ENCODE data around the gene PPP2R2D.
"Not testable (repeated sequence)": the region's sequence is repeated elsewhere in the genome, so short reads cannot be mapped to it uniquely, and the experiment has no call there.

Gene PPP2R2D

DNA sequence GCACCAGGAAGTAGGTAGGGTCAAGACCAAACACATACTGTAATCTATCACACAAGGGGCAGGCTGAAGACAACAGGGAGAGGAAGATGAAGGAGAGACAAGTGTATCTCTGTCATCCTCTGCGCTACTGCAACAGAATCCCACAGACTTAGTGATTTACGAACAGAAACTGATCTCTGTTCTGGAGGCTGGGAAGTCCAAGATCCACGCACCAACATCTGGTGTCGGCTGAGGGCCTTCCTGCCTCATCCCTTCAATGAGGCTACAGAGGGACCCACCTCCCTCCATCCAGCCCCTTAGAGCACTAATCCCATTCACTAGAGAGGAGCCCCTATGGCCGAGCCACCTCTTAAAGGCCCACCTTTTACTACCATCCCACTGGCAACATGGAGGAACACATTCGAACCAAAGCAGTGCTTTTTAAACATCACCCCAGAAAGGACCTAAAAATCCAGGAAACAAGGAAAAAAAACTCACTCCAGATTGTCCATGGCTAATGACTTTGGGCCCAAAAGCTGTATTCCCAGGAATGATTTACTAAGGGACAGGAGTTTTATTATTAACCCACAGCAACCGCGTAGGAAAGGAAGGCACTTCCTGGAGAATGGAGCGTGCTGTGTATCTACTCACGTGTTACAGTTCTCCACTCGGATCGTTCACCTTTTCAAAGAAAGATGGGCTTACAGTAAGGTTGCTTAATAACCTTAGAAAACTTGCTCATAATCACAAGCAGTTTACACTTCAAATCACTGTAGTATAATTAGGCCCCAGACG is 76.7 kb downstream of the PPP2R2D start:
- DNase-seq (ENCODE audit: low read depth), result no peak

DNA sequence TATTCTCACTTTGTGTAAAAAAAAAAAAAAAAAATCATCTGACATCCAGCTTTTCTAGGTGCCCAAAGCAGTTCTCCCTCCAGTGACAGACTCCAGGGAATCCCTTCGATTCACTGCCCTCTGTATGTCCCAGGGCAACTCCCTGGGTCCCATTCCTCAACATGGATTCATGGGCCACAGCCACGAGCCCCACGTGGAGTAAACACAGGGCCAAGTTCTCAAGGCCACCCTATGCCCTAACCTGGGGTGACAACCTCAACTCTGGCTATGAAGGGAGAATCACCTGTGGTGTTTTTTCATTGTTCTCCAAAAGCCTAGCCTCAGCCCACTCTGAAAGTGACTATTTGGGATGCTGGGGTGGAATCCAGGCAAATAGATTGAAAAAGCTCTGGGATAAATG is 77.6 kb downstream of the PPP2R2D start:
- DNase-seq (ENCODE audit: low read depth), result no peak

DNA sequence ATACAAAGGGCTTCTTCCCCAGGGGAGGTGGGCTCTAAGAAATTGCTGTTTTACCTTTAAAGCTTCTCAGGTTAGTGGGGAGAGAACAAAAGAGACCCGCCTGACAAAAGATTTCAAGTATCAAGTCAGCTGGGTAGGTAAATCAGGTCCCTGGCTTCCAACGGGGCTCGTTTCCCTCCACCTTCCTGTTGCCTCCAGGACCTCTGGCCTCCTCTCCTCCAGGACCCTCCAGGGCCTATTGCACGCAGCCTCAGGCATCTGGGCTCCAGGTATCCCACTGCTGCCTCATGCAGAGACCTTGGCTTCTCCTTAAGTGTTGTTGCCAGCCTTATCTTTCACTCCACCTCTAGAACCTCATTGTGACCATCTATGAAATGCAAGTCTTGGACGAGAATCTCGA is 78.0 kb downstream of the PPP2R2D start:
- no peak for DNase-seq (ENCODE audit: low read depth)

DNA sequence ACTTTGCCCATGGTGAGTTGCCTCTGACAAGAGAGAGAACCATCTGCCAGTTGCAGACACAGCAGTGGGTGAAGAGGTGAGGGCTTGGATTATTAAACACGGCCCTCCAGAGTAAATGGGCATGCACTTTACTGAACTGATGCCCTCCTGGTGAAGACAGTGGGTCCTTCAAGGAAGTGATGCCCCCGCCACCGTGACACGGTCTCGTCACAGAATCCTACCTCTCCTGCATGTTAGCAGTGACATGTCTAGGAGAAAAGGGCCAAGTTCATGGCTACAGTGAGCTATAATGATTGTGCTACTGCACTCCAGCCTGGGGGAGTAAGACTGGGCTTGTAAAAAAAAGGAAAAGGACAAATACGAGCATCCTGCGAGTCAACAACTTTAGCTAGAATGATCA is 78.5 kb downstream of the PPP2R2D start:
- DNase-seq (ENCODE audit: low read depth), result no peak

DNA sequence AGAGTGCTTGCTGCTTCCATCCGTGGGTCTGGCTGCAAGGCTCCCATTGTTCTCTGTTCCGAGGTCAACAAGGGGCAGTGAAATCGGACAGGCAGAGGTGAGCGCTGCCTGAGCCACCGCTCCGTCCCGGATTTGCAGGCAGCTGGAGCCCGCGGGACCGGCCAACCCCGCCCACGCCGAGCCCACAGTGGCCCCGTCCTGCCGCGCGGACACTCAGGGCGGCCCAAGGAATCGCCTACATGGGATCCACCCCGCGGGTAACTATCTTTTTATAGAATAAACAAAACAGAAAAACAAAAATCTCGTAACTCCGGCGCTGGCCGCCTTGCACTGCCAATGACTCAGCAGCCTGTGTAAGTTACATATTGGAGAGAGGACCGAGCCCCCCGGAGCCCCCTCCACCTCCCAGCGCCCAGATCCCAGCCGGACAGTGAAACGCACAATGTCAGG is 79.0 kb downstream of the PPP2R2D start:
- no peak for DNase-seq (ENCODE audit: low read depth)

DNA sequence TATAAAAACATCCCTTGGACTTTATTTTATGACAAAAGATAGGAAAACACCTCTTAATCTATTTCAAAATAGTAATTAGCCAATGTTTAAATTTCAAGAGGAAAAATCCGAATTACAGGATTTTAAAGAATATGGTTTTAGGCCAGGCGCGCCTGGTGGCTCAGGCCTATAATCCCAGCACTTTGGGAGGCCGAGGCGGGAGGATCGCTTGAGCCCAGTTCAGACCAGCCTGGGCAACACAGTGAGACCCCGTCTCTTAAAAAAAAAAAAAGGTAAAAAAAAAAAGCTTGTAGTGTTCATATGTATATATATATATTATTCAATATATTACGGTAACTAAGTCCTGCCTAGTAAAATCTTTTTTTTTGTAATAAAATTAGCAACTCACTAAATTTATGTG is 79.5 kb downstream of the PPP2R2D start:
- no peak for DNase-seq (ENCODE audit: low read depth)

DNA sequence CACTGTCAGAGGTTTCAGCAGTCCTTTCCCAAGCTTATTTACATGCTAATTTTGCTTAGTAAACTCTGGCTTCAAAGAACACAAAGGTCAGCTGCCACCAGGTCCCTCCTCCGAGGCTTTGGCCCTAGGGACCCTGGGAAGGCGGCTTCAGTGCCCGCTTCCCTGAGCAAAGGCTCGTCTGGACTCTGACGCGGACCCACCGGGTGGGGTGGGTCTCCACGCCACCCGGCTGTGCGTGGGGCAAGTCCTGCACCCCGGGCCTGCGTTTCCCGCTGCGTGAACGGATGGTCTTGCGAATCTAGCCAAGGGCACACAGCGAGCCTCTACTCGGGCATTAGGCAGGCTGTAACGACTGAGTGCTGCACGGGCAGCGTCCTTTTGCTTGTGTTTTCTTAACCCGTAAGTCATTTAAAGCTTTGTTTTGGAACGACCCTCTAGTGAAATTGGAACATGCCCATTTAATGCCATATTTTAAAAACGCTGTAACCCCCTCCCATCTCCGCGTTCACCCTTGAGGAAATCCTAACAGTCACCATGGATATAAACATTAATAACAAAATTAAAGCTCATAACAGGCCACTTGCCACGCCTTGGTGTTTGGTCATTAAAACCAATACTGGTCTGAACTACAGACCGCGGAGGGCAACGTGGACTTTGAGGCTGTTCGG is 80.1 kb downstream of the PPP2R2D start:
- no peak for DNase-seq (ENCODE audit: low read depth)

DNA sequence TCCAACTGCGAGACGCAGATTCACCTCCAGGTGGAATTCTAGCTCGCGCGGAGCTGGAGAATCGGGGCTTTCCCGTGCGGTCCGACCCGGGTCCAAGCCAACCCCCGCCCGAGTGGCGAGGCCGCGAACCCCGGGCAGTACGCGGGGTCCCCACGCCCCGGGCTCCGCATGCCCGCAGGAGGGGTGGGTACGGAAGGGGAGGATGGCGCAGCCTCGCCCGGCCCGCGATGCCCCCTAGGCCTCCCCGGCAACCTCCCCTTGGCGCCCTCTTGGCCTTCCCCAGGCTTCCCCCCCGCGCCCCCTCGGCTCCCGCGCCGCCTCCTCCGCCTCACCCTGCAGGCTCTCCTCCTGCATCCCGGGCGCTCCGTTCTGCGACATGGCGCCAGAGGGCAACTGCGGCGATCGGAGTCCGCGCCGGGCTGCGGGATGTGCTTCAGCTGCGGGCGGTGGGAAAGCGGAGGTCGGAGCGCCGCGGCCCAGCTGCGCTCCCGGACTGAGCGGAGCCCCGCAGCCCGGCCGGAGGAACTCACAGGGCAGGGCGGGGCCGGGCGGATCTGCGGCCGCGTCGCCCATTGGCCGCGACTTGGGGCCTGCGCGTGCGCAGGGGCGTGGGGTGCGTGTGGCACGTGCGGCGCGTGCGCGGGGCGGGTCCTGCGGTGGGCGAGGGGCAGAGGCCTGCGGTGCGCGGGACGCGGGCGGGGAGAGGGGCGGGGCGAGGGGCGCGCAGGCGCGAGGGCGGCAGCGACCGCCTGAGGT is 80.8 kb downstream of the PPP2R2D start, which contains the start of gene BNIP3:
Gene BNIP3 (minus strand): TSS at position 495 of the 756 bp plus-strand sequence. CDS start 117 bp downstream, at position 378.
- peak; percentile 88 for DNase-seq (ENCODE audit: low read depth)

DNA sequence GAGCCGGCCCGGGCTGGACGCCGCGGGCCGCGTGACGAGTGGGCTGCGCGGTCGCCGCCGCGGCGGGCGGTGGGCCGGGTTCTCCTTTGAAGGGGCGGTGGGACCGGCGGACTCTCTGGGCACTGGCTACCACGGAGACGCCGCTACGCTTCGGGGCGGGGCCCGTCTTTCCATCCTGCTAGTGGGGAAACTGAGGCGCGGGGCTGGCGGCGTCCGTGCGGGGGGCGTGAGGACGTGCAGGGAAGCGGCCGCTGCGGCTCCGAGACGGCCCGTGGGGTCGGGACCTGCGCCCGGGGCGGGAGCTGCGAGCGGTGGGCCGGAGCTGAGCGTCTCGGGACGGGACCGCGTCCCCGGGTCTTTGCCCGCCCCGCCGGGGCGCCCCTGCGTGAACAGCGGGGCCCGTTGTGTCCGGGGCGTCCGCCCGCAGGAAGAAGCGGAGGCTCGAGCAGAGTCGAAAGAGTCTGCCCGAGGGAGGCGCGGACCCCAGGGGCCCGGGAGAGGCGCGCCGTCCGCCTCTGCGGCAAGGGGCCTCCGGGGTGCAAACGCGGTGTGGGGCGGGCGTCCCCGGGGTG is 81.5 kb downstream of the PPP2R2D start:
- no peak for DNase-seq (ENCODE audit: low read depth)

DNA sequence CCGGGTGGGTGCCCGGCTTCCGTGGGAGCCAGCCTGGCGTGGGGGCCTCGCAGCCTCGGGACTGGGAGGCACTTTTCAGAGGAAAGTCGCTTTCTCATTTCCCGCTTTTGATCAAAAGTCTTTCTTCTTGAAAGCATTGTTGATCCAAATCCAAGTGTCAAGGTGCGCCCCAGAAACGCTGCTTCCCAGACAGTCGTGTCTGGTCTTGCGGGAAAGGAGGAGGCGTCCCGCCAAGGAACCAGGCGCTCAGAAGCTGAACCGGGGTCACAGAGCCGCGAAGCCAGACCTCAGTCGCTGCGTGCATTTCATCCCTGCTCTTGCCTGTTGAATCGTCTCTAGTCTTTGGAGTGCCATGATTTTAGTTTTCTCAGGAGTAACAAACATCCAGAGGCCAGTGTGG is 82.0 kb downstream of the PPP2R2D start:
- no peak for DNase-seq (ENCODE audit: low read depth)

DNA sequence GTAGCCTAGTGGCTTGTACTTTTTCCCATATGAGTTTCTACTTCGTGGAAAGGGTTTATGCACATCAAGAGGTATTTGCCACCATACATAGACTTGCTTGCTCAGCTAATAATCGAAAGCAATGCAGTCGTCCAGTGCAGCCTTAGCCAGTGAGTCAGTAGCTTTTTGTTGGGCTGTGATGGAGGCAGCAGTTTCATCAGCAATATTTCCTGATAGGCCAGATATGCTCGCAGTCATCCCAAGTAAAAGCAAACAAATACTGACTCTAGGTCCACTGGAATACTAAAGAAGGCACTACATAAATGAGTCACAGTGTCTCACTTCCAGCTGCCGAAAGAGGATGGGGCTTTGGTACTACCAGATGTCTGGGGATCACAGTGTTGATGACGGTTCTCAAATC is 83.0 kb downstream of the PPP2R2D start:
- DNase-seq (ENCODE audit: low read depth), result no peak

DNA sequence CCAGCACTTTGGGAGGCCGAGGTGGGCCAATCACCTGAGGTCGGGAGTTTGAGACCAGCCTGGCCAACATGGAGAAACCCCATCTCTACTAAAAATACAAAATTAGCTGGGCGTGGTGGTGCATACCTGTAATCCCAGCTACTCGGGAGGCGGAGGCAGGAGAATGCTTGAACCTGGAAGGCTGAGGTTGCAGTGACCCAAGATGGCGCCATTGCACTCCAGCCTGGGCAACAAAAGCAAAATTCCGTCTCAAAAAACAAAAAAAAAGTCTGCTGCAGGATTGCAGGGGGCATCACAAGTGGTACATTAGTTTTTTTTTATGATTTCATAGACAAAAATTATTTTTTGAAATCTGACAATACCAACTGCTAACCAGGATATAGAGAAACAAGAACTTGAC is 86.0 kb downstream of the PPP2R2D start:
- not testable (repeated sequence) for DNase-seq (ENCODE audit: low read depth)

DNA sequence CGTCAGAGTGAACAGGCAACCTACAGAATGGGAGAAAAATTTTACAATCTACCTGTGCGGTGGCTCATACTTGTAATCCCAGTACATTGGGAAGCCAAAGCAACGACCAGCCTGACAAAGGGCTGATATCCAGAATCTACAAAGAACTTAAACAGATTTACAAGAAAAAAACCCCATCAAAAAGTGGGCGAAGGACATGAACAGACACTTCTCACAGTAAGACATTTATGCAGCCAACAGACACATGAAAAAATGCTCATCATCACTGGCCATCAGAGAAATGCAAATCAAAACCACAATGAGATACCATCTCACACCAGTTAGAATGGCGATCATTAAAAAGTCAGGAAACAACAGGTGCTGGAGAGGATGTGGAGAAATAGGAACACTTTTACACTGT is 86.5 kb downstream of the PPP2R2D start:
- DNase-seq (ENCODE audit: low read depth), result not testable (repeated sequence)

DNA sequence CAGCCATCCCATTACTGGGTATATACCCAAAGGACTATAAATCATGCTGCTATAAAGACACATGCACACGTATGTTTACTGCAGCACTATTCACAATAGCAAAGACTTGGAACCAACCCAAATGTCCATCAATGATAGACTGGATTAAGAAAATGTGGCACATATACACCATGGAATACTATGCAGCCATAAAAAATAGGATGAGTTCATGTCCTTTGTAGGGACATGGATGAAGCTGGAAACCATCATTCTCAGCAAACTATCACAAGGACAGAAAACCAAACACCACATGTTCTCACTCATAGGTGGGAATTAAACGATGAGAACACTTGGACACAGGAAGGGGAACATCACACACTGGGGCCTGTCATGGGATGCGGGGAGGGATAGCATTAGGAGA is 87.0 kb downstream of the PPP2R2D start:
- not testable (repeated sequence) for DNase-seq (ENCODE audit: low read depth)

DNA sequence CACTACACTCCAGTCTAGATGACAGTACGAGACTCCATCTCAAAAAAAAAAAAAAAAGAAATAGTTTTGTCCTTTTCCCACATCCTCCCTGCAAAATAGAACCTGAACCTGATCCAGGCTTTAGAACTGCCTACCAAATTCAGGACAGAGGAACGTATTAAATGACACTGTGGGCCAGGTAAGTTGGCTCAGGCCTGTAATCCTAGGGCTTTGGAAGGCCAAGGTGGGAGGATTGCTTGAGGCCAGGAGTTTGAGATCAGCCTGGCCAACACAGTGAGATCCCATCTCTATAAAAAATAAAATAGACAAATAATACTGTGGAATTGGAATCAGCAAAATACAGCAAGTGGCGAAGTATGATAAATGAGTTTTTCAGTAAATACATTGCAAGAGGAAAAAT is 90.9 kb downstream of the PPP2R2D start:
- DNase-seq (ENCODE audit: low read depth), result no peak

DNA sequence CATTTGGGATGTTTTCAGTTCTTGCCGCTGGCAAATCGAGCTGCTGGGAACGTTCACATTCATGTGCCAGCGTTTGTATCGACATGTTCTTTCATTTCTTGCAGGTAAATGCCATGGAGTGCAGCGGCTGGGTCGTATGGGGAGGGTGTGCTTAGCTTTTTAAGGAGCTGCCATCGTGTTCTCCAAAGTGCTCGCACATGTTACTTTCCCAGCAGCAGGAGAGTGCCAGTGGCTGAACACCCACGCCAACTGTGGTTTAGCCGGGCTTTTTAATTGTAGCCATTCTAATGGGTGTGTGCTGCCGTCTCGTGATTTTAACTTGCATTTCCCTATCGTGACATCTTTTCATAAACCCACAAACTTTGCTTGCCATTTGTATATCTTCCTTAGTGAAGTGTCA is 92.5 kb downstream of the PPP2R2D start:
- no peak for DNase-seq (ENCODE audit: low read depth)

DNA sequence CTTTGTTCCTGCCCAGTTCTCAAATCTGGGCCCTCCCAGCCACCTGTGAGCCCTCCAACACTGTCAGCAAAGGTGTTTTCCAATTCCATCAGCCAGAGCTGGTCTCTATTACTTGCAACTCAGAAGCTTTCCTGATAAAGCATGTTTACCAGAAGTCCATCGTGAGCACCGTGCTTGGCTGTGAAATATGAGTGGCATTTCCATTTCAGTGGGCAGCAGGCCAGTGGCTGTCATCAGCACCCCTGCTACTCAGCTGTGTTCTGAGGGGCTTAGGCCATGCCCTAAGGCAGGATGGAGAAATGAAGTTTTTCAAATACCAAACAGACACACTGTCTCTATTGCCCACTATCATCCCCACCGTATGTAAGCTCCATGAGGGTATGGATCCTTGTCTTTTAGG is 93.6 kb downstream of the PPP2R2D start:
- DNase-seq (ENCODE audit: low read depth), result no peak

DNA sequence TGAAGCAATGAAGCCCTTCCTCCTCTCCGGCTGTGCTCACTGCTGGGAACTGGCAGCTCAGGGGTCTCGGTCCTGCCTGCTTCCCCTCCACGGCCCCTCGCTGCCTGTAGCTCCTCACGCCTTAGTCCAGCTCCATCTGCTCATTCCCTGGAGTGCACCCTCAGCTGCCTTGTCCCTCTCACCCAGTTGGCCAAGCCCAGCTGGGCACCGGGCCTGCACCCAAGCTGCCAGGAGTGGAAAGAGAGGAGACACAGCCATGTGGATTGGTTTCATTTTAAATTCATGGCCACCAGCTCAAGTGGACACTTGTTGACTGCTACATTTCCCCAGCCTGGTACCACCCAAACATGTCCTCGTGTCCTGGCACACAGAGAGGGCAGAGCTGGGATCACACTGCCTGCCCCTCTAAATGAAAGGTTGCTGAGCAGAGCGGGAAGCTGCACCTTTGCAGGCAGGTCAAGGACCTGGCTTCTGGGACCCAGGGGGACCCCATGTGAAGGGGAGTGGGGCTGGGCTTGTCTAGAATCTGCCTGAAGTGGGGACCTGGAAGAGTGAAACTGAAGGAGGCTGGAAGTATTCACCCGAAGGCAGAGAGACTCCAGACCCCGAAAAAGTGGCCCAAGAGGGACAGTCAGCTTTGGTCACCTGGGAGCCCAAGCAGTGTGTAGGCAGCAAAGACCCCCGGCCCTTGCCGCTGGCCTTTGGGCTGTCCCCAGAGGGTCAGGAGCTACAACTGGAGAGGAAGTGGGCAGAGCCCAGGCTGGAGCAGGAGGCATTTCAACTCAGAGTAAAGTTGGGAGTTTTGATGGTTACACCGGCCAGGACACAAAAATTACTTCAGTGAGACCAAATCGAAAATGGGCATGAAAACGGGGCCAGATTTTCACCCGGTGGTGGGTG is 95.9 kb downstream of the PPP2R2D start:
- DNase-seq (ENCODE audit: low read depth), result no peak

DNA sequence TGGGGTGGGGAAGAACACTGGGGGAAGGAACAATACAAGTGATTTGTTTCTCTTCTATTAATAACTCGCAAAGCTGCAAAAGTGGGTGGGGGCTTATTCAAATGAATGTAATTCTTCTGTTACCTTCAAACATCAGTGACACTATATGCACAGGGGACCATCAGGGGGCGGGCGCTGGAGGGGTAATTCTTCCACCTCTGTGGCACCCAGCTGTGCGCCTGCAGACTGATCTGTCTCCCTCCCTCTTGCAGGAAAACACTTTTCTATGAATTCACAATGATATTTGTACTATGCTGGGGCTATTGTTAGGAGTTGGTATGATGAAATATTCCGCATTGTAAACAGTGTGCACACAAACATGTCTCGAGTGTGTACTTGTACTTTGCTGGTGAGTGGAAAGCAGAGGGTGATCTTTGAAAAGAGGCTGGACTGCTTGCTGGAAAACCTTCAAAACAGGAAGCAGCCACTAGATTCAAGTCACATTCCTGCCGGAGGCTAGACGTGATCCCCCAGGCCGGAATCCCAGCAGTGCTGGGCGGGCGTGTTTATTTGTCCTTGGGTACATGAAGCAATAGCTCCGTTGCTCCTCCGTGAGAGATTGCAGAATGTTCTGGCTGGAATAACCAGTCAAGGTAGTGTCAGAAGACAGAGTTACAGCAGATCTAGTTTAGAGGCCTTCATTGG is 96.7 kb downstream of the PPP2R2D start:
- no peak for DNase-seq (ENCODE audit: low read depth)

DNA sequence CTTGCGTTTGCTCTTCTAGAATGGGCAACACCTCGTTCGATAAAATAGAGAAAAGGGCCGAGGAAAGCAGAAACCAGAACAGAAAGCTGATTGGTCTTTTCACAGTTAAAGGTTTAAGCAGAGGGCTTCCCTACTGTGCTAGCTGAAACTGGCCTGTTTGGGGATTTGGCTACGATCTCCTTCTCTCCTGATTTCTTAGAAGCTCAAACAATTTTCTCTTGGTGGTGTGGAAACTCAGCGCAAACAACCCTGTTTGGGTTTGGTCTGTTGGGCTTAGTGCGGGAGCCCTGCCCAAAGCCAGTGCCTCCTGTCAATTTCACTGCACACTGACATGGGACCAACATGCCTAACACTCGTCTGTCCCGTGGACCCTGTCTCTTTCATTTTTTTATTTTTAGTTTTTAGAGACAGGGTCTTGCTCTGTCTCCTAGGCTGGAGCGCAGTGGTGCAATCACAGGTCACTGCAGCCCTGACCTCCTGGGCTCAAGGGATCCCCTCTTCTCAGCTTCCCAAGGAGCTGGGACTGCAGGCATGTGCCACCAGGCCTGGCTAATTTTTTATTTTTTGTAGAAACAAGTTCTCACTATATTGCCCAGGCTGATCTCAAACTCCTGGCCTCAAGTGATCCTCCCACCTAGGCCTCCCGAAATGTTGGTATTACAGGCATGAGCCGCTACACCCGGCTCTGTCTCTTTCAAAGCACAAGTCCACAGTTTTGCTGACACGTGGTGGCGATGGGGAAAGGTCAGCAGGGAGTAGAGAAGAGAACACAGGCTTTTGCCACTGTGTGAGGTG is 97.4 kb downstream of the PPP2R2D start:
- no peak for DNase-seq (ENCODE audit: low read depth)
